SHP77 treated with DMSO at 0.1 percent for 48 hours (cell line): ENCODE data around the gene TRPV6.

Experiments used
- DNase-seq: peaks from one replicate; lab custom pipeline; 2025; lab: John Stamatoyannopoulos, UW

TRPV6 gene

GRCh38 chr7:142883145-142883544, 2.4 kb downstream of the TRPV6 start:
- DNase-seq = no peak

GRCh38 chr7:142882338-142882678, 3.2 kb downstream of the TRPV6 start:
- DNase-seq = no peak

- DNase-seq = no peak
Measured at GRCh38 chr7:142881586-142882337, 3.8 kb downstream of the TRPV6 start.

- DNase-seq = no peak
Measured at GRCh38 chr7:142880876-142881505, 4.6 kb downstream of the TRPV6 start.

GRCh38 chr7:142879060-142879459, 6.5 kb downstream of the TRPV6 start:
- DNase-seq = no peak

GRCh38 chr7:142878315-142878714, 7.2 kb downstream of the TRPV6 start:
- no peak for DNase-seq

- DNase-seq = no peak
Measured at GRCh38 chr7:142876991-142877910, 8.3 kb downstream of the TRPV6 start.

- DNase-seq = no peak
Measured at GRCh38 chr7:142876236-142876960, 9.1 kb downstream of the TRPV6 start.

- DNase-seq = no peak
Measured at GRCh38 chr7:142875456-142875855, 10.1 kb downstream of the TRPV6 start.

- no peak for DNase-seq
Measured at GRCh38 chr7:142874837-142875236, 10.7 kb downstream of the TRPV6 start.

- DNase-seq = no peak
Measured at GRCh38 chr7:142874409-142874808, 11.1 kb downstream of the TRPV6 start.

GRCh38 chr7:142873871-142874270, 11.7 kb downstream of the TRPV6 start:
- no peak for DNase-seq

GRCh38 chr7:142873281-142873784, 12.2 kb downstream of the TRPV6 start:
- no peak for DNase-seq

- DNase-seq = no peak
Measured at GRCh38 chr7:142872106-142872675, 13.4 kb downstream of the TRPV6 start.

GRCh38 chr7:142871260-142872105, 14.1 kb downstream of the TRPV6 start:
- no peak for DNase-seq

GRCh38 chr7:142870566-142871259, 14.8 kb downstream of the TRPV6 start:
- no peak for DNase-seq

- no peak for DNase-seq
Measured at GRCh38 chr7:142870147-142870559, 15.4 kb downstream of the TRPV6 start.

- no peak for DNase-seq
Measured at GRCh38 chr7:142869434-142869833, 16.1 kb downstream of the TRPV6 start.

GRCh38 chr7:142868986-142869415, 16.5 kb downstream of the TRPV6 start:
- no peak for DNase-seq
